Activated T-cell treated with anti-CD3 and anti-CD28 coated beads, Interleukin-2, amount 50 U/mL, for 48 hours (primary cell): ENCODE results near the gene KCNG4.
A peak's percentile ranks its signal among the peaks of the same experiment; 100 is the strongest.

Experiments
- DNase-seq, 2 experiments: peaks; one replicate each; pipeline ENCODE4 v3.0.0-alpha.2; 2020

KCNG4 gene

GRCh38 chr16:84199861-84200260, 40.0 kb downstream of the KCNG4 start:
- DNase-seq, result no peak

DNA sequence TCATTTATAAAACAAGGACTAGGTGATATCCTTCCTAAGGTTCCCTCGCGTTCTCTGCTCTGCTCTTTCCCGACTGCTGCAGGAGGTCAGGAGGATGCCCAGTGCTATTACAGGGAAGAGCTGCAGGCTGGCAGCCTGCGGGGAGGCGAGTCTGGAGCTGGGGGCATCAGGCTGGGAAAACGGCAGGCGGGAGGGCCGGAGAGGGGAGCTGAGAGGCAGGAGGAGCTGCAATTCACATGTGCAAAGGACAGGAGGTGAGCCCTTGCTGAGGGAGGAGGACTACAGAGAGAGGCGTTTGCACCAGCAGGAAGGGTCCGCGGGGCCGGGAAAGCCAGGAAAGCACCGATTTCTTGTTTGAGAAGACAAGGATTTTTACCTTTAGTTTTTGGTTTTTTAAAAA, 40.7 kb downstream of the KCNG4 start:
- no peak for DNase-seq

DNA sequence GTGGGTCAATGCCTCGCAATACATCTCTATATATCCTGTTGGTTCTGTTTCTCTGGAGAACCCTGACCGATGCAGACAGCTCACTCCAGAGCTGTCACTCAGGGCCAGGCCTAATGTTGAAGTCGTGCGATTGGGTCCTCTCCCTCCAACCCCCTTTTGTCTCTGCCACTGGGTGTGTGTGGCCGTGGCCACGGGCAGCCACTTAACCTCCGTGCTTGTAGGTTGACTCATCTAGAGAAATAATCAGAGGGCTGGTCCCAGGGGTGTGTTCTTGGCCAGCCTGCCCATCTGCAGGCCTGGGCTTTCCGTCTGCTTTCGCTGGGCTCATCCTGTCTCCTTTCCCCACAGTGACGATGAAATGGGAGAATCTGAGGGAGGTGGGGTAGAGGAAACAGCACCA, 41.4 kb downstream of the KCNG4 start:
- DNase-seq, result no peak

DNA sequence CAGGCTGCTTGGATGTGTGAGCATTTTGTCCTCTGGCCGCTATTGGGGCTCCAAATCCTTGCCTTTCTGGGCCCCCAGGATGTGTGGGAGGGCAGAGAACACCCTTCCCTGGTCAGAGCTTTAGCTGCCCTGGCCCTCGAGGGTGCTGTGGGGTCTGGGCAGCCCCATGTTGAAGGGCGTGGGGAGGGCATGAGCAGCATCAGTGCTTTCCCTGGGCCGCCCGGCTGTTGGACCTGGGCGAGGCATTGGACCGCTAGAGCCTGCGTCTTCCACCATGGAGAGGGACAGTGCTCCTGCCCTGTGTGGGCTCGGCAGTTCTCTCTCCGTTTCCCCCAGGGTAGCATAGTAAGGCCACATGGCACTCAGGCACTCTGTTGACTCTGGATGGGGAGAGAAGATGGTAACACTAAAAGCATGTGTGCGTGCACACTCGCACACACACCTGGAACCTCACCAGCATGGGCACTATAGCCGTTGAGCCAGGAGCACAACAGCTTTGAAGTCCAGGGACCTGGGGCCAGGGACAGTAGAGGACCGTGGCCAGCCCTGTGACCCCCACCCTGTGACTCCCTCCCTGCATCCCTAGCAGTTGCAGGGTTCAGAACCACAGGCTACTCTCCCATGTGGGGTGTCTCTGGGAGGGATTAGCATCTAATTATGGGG, 42.2 kb downstream of the KCNG4 start:
- DNase-seq, result no peak

- DNase-seq, result no peak
These were observed 43.0 kb downstream of the KCNG4 start for GRCh38 chr16:84196727-84197394.

DNA sequence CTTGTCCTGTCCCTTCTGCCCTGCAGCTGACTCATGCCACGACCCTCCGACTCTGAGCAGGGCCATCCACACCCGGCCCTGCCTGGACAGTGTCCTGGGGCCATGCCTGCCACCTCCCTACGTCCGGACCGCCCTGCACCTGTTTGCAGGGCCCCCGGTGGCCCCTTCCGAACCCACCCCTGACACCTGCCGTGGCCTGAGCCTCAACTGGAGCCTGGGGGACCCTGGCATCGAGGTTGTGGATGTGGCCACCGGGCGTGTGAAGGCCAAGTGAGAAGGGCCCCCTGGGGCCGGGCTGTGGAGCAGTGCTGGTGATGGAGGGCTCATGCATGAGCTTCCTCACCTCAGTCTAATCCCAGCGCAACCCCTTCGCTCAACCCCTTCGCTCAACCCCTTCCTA, 43.7 kb downstream of the KCNG4 start:
- DNase-seq, result no peak

DNA sequence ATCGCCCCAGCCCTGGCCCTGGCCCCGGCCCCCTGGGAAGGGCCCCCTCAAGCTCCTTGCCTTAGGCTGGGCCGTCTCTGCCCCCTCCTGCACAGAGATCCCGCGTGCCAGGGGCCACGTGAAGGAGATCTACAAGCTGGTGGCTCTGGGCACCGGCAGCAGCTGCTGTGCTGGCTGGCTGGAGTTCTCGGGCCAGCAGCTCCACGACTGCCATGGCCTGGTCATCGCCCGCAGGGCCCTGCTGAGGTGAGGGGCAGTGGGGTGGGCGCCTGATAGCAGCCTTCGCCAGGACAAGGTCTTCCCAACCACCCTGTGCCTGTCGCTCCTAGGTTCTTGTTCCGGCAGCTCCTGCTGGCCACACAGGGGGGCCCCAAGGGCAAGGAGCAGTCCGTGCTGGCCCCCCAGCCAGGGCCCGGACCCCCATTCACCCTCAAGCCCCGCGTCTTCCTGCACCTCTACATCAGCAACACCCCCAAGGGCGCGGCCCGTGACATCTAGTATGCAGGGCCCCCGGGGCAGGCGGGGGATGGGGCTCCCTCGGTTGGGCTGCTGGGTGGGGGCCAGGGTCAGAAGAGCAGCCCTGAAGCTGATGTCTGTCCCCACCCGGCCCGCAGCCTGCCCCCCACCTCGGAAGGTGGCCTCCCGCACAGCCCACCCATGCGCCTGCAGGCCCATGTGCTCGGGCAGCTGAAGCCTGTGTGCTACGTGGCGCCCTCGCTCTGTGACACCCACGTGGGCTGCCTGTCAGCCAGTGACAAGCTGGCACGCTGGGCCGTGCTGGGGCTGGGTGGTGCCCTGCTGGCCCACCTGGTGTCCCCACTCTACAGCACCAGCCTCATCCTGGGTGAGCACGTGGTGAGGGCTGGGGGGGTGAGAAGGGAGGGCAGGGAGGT, 44.4 kb downstream of the KCNG4 start:
- no peak for DNase-seq

- DNase-seq, result peak; percentile 37 to 54
These were observed 45.2 kb downstream of the KCNG4 start for GRCh38 chr16:84194470-84195200.

DNA sequence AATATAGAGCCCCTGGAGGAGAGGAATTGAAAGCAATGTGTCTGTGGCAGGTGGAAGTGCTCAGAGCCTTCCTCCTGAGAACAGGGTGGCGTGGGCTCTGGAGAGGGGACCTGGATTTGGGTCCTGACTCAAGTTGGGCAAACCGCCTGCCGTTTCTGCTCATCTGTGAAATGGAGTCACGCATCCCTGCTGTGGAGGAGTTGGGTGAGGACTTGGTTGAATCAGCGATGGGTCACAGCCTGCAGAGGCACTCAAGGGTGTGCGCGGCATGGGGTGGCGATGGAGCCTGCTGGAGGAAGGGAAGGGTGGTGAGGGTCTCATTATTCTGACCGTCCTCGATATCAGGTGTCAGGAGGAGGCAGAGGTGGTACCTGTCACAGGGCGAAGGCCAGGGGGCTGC, 45.8 kb downstream of the KCNG4 start:
- peak in 1 of 2 experiments; percentile 37 for DNase-seq

DNA sequence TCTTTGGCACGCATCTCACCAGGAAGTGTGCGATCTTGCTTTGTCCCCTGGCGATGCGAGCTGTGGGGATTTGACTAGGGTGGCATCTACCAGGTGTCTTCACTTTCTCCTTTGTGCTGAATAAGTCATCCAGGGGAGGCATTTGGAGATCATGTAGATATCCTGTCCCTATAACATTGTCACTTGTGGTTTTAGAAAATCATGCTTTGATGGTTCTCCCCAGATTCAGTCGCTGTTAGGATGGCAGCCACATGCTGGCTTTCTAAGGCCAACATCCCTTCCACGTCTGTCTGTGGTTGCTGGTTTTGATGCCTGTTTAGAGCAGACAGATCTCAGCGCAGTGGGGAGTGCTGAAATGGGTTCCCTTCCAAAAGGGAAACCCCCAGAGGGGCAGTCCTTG, 46.3 kb downstream of the KCNG4 start:
- no peak for DNase-seq

DNA sequence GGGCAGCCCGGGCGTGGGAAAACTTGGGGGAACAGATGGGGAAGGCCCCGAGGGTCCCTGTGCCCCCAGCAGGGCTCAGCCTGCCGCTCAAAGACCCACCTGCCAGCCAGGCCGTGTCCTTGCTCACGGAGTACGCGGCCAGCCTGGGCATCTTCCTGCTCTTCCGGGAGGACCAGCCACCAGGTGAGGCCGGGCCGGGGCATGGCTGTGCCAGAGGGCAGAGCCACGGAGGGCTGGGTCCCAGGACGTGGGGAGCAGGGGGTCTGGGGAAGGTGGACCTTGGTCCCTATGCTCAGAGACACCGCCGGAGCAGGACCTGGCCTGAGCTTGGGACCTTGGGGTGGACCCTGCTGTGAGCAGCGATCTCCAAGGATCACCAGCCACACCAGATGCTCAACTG, 48.3 kb downstream of the KCNG4 start:
- no peak for DNase-seq

DNA sequence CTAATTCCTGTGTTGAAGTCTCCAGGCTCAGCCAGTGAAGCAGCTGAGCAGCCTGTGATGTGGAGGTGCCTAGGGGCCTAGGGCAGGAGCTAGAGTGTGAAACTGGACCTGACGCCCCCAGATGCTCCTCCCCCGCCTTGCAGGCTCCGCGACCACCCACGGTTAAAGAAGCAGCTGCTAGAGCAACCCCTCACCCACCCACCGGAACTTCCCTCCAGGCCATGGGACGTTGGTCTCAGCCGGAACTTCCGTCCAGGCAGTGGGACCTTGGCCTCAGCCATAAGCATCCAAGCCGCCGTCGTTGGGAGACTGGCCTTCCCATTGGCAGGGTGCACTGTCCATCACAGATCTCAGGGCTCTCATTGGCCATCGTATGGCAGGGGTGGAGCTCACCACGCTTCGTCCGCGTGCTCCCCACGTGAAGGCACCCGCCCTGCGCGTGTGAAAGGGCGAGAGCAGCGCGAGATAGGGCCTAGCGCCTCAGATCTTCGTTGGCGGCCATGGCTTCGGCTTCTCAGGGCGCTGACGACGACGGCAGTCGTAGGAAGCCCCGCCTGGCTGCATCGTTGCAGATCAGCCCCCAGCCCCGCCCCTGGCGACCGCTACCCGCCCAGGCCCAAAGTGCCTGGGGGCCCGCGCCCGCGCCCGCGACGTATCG, 49.0 kb downstream of the KCNG4 start, which contains the start of gene ADAD2:
Gene ADAD2 (plus strand): TSS at position 427 of the 658 bp plus-strand sequence. CDS start 74 bp downstream, at position 501.
- peak; percentile 47 to 49 for DNase-seq

DNA sequence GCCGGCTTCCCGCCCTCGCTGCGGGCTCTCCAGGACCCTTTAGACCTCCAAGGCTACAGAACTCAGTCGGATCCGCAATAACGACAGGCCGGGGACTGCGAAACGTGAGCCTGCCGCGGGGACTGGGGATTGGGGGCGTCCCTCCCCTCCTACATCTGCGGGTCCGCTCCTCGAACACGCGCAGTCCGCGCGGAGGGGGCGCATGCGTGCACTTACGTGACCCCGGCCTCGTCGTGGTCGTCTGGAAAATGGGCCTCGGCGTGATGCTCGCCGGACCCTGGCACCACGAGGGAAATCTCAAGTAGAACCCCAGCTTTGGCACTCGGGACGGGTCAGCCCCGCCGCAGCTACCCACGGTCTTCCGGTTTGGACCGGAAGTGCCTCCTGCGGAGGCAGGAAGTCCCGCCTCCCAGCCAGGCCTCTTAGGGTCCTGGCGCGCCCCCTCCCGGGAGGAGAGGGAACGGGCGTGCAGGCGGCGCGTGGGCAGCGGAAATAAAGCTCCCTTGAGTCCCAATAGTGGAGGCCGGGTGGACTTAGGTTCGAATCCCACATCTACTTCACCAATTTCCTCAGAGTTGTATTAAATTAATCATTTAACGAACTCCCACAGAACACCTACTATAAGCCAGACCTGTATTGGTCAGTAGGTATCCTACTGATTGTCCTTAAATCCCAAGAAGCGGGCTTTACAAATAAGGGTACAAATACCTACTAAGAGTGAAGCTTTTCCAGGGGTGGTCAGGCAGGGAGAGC, 53.0 kb downstream of the KCNG4 start, which contains the start of gene TAF1C:
Gene TAF1C (minus strand): TSS at position 373 of the 753 bp plus-strand sequence. CDS start 2,069 bp downstream, outside the sequence.
- DNase-seq, result peak; percentile 96

DNA sequence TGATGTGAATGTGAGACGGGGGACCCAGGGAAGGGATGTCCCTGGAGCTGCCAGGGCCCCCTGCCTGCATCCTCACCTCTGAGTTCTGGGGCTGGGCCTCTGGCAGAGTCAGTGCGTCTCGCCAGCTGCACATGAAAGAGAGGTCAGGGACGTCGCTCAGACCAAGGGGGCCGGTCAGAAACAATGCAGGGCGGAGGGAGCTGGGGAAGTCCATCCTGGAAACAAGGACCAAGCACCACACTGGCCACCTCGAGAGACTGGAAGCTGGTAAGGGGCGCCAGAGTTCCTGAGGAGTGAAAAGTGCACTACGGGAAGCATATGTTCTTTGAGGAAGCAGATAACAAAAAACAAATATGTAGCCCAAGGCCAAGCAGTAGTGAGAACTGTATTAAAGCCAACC, 55.0 kb downstream of the KCNG4 start:
- no peak for DNase-seq

GRCh38 chr16:84183911-84184591, 55.8 kb downstream of the KCNG4 start:
- no peak for DNase-seq

DNA sequence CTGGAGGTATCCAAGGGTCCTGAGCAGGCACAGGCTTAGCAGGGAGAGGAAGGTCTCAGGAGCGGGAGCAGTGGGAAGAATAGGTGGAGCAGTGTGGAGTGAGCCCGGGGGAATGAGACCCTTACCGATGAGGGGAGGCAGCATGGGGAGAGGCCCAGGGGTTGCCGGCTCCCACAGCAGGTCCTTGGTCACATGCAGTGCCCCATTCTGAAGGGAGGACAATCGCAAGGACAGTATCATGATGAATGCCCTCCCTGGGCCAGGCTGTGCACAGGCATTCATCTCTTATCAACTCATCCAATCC, 56.3 kb downstream of the KCNG4 start:
- DNase-seq, result no peak

GRCh38 chr16:84182680-84183571, 56.9 kb downstream of the KCNG4 start:
- no peak for DNase-seq

- DNase-seq, result no peak
These were observed 57.7 kb downstream of the KCNG4 start for GRCh38 chr16:84182104-84182503.

DNA sequence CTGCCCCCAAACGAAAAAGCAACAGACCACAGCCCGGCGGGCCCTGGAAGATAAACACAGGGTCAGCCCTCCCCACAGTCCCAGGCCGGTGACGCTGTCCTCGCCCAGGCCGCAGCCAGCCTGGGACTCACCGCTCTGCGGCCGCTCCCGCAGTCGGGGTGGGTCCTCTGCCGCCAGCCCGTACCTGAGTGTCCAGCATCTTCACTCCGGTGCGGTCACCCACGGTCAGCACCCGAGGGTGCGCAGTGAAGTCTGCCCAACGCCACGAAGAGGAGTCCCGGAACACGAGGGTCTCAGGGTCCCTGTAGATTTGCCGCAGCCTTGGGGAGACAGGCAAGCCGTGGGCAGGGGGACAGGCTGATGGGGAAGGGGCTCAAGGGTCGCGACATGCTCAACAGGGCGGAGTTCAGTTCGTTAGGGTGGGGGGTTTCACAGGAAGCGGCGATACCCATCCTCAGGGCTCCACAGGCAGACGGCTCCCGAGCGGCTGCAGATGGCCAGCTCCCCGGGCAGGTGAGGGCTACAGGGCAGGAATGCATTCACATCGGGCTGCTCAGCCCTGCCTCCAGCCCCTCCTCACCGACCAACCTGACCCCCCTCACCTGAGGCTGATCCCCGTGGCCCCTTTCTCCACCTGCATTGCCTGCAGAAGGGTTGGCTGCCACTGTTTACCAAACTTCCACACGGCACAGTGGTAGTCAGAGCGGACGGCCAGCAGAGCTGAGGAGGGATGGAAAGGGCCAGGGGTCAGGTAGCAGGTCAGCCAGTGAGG, 58.5 kb downstream of the KCNG4 start:
- no peak for DNase-seq
